A204.1 (cell line): ENCODE measurements around the gene SPTAN1.

ENCODE experiments used
- FAIRE-seq: peaks from 2 replicates; lab custom pipeline; 2012; peaks lifted over from hg19 to GRCh38; lab: Jason Lieb, UNC

The SPTAN1 gene

DNA sequence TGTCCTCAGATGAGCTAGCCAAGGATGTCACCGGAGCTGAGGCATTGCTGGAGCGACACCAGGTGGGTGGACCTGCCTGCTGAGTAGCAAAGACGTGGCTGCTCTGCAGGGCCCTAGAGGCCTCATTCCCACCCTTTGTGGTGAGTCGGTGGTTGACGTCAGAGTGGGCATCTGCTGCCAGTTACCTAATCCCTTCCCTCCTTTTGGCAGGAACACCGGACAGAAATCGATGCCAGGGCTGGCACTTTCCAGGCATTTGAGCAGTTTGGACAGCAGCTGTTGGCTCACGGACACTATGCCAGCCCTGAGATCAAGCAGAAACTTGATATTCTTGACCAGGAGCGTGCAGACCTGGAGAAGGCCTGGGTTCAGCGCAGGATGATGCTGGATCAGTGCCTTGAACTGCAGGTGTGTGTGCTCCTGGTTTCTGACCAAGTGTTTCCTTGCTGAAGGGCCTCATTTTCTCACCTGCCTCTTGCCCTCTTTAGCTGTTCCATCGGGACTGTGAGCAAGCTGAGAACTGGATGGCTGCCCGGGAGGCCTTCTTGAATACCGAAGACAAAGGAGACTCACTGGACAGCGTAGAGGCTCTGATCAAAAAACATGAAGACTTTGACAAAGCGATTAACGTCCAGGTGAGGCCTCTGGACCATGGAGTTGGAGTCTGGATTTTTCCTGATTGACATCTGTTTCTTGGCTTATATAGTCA lies 55.4 kb downstream of the SPTAN1 start:
- no peak for FAIRE-seq

DNA sequence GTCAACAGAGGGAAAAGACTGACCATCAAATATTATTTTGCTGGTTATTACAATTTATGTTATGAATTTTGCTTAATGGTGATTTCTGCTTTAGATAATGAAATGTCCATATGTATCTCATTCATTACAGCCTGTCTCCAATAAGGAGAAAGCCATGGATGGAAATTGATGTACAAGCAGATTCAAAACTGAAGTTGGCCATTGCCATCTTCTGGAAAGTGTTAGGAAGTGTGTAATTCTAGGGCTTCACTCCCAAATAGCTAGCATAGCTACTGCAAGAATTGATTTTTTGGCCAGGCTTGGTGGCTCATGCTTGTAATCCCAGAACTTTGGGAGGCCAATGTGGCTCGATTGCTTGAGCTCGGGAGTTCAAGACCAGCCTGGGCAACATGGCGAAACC lies 58.5 kb downstream of the SPTAN1 start:
- FAIRE-seq = no peak

DNA sequence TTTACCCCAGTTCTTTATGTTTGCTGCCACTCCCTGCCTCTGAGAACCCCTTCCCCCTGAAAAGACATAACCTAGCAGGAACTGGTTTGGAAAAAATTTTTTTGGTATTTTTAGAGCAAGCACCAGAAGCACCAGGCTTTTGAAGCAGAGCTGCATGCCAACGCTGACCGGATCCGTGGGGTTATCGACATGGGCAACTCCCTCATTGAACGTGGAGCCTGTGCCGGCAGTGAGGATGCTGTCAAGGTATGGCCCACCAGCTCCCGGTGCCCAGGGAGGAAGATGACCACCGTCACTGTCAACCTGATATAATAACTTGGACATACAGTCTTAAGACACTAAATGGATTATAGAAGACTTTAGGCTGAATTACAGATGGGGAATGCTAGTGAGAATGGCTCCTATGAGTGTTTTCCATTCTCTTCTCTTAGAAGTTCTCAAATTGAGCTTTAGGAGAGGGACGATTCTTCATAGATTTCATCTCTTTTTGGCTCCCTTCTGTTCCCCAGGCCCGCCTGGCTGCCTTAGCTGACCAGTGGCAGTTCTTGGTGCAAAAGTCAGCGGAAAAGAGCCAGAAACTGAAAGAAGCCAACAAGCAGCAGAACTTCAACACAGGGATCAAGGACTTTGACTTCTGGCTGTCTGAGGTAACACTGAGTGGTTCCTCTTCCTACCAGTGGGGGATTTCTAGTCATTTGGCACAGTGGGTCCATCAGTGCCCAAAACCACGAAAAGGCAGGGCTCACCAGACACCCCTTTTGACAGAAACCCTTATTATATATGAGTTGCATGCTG lies 59.4 kb downstream of the SPTAN1 start:
- FAIRE-seq = no peak

GRCh38 chr9:128614728-128615127 lies 62.3 kb downstream of the SPTAN1 start:
- no peak for FAIRE-seq

- no peak for FAIRE-seq
Observed at GRCh38 chr9:128615571-128615970, 63.2 kb downstream of the SPTAN1 start.

DNA sequence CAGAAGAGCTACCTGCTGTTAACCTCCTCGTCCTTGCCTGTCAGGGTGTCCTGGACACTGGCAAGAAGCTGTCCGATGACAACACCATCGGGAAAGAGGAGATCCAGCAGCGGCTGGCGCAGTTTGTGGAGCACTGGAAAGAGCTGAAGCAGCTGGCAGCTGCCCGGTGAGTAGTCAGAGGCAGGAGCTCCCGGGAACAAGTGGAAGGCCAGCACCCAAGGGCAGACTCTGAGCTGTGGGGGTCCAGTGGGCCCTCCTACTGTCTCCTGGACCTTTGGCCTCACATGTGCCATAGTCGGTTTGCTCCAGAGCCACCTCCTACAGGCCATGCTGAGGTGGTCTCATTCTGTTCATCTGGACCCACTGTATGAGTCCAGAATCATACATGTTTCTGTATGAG lies 65.6 kb downstream of the SPTAN1 start:
- no peak for FAIRE-seq

DNA sequence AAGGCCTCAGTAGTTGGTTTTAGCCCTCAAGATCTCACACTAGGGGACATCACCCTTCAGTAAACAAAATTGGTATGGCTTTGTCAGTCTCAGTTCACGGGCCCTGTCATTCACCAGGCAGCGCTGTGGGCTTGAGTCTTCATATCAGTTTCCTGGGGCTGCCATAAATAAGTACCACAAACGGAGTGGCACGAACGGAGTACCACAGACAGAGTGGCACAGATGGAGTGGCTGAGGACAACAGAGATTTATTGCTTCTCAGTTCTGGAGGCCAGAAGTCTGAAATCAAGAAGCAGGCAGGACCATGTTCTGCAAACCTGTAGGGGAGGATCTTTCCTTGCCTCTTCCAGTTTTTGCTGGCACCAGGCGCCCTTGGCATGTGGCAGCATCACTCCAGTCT lies 66.7 kb downstream of the SPTAN1 start:
- no peak for FAIRE-seq

GRCh38 chr9:128619779-128620178 lies 67.4 kb downstream of the SPTAN1 start:
- FAIRE-seq = no peak

DNA sequence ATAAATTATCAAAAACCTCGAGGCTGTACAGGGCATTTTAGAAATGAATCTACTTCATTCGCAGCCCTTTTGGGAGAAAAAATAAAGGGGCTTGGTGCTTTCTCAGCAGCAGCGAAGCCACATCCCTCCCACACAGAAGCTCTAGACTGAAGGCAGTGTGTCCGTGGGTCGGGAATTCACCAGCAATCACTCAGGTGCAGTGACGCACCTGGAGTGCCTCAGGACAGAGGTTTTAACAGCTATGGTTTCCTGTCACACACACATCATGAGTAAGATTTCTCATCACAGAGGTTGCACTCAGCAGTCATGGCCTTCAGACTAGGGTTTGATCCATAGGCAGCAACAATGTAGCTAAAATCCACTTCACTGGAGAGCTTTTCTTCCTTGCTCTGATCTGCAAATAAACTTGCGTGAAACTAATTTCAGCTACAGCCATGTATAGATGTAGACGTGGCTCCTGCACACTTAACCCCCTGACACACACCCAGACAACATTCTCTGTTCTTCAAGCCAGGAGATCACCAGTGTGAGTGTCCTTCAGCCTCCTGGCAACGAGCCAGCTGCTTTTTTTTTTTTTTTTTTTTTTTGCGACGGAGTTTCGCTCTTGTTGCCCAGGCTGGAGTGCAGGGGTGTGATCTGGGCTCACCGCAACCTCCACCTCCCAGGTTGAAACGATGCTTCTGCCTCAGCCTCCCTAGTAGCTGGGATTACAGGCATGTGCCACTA lies 69.5 kb downstream of the SPTAN1 start:
- FAIRE-seq = no peak

- FAIRE-seq = no peak
Observed at GRCh38 chr9:128624566-128624965, 72.2 kb downstream of the SPTAN1 start.

DNA sequence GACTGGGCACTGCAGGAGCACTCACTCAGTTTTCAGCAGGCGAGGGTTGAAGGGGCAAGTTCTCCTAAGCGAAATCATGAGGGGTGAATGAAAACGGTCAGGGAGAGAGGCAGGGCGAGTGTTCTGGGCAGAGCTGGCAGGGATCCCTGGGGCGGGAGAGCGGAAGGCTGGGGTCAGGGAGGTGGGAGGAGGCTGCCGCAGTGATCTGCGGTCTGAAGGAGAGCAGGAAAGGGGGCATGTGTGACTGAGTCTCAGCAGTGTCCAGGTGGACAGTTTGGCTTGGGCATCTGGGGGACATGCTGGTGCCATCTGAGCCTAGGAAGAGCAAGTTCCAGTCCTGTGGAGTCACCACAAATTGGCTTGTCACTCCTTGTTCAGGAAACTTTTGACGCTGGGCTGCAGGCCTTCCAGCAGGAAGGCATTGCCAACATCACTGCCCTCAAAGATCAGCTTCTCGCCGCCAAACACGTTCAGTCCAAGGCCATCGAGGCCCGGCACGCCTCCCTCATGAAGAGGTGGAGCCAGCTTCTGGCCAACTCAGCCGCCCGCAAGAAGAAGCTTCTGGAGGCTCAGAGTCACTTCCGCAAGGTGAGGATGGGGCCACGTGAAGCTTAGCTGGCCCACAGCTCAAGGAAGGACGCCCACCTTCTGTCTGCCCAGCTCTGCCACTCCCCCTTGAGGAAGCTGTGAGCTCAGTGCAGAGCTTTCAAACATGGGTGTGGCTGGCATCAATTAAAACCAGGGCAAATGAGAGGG lies 73.2 kb downstream of the SPTAN1 start:
- FAIRE-seq = no peak

GRCh38 chr9:128626181-128626580 lies 73.8 kb downstream of the SPTAN1 start:
- no peak for FAIRE-seq

DNA sequence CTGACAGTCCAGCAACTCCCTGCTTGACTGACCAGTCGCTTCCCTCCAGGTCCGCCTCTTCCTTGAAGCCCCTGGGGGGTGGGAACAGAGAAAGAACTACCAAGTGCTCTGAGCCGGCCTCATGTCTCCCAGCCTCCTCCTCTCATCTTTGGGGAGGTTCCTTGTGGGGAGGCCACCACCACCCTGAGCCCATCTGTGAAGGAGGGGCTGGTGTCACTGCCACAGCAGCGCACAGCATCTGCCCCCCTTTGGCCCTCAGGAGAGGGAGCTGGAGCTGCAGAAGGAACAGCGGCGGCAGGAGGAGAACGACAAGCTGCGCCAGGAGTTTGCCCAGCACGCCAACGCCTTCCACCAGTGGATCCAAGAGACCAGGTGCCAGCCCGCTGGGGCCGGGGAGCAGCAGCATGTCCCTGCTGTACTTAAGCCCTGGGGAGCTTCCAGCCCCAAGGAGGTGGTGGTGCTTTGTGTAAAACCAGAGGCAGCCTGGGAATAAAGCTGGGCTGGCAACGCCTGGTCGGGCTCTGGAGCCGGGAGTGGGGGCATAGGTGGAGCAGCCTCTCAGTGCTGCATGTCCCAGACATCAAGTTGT lies 74.8 kb downstream of the SPTAN1 start:
- FAIRE-seq = no peak

DNA sequence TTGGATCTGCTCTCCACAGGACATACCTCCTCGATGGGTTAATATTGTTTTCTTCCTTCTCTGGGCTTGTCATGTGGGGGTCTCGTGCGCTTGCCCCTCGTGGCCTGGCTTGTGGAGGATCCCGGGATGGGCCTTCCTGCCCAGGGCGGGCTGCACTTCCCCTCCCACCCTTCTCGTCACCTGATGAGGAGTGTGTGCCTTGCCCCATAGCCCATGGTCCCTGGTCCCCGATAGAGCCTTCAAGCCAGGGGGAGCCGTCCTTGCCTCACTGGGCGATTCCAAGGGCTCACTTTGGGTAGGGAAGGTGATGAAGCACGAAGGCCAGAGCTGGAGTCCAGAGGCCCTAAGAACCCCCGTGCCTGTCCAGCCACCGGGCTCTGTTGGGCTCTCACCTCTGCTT lies 75.5 kb downstream of the SPTAN1 start:
- no peak for FAIRE-seq

GRCh38 chr9:128628471-128629048 lies 76.2 kb downstream of the SPTAN1 start:
- FAIRE-seq = no peak

GRCh38 chr9:128629136-128629535 lies 76.7 kb downstream of the SPTAN1 start:
- FAIRE-seq = no peak

DNA sequence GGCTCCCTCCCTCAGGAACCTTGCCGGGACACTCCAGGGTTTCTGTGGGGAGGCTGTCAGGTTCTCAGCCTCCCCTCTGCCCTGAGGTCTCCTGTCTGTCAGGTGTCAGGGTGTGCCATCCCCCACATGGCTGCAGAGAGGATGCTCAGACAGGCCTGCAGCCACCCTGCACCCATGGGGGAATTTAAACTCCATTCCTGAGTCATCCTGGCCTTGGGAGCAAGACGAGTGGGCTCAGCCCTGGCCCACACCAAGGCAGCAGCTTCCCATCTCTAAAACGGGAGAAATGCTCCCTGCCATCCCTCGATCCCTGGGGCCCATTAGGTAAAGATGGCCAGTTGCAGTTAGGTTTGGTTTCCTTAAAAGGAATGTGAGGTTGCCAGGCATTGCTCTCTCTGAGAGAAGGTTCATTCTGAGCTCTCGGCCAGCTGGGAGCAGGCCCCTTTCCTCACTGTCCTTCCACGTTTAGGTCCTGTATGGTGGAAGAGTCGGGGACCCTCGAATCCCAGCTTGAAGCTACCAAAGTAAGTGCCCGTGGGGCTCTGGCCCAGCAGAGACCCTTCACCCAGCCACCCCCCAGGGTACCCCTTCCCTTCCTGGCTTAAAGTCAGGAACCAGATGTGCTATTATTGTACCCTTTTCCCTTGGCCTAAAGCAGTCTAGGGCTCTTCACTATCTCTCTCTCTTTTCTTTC lies 77.6 kb downstream of the SPTAN1 start:
- FAIRE-seq = no peak

- FAIRE-seq = no peak
Observed at GRCh38 chr9:128631636-128632035, 79.2 kb downstream of the SPTAN1 start.

DNA sequence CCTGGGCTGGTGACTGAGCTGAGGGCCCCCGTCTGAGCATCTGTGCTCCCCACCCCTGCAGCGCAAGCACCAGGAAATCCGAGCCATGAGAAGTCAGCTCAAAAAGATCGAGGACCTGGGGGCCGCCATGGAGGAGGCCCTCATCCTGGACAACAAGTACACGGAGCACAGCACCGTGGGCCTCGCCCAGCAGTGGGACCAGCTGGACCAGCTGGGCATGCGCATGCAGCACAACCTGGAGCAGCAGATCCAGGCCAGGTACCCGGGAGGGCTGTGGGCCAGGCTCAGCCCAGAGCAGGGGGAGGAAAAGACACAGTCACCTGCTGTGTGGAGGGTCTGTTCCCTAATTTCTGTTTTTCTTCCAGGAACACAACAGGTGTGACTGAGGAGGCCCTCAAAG lies 79.7 kb downstream of the SPTAN1 start:
- FAIRE-seq = no peak

- FAIRE-seq = no peak
Observed at GRCh38 chr9:128632486-128632885, 80.1 kb downstream of the SPTAN1 start.

DNA sequence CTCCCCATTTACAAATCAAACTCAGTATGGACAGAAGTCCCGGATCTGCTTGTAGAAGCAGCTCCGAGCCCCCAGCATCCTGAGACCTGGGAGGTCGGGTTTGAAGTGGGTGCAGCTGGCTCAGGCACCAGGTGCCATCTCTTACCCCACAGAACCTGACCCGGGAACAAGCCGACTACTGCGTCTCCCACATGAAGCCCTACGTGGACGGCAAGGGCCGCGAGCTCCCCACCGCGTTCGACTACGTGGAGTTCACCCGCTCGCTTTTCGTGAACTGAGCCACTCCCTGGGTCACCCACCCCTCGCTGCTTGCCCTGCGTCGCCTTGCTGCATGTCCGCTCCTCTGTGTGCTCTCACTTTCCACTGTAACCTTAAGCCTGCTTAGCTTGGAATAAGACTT lies 80.7 kb downstream of the SPTAN1 start:
- FAIRE-seq = no peak
